Loucy (cell line): ENCODE data around the gene TP53TG5.

Experiments
- H2AFZ ChIP-seq: fragments of 200-600 bp; sonication (generic); 2 replicates; pipeline ENCODE4 v1.6.0; 2016; ENCODE audit warnings: antibody characterized with exemption, mild to moderate bottlenecking, low read length, moderate library complexity
- H3F3A ChIP-seq: fragments of 200-600 bp; 2 replicates; pipeline ENCODE4 v1.6.0; 2016; ENCODE audit warnings: antibody characterized with exemption, low read depth, mild to moderate bottlenecking
- H3K27me3 ChIP-seq: fragments of 200-600 bp; sonication (generic); 2 replicates; pipeline ENCODE4 v1.6.1; 2014; ENCODE audit warnings: low read length, mild to moderate bottlenecking; ENCODE audit not compliant: insufficient read depth, poor library complexity, severe bottlenecking
- H3K36me3 ChIP-seq: fragments of 200-600 bp; sonication (generic); 2 replicates; pipeline ENCODE4 v1.6.1; 2016; ENCODE audit warnings: low read length; ENCODE audit not compliant: insufficient read depth
- H3K4me1 ChIP-seq: fragments of 200-600 bp; sonication (generic); 2 replicates; pipeline ENCODE4 v1.5.1; 2014; ENCODE audit warnings: low read length, mild to moderate bottlenecking; ENCODE audit not compliant: insufficient read depth, poor library complexity, severe bottlenecking
- H3K4me2 ChIP-seq: fragments of 200-600 bp; sonication (generic); 2 replicates; pipeline ENCODE4 v1.6.0; 2014; ENCODE audit warnings: antibody characterized with exemption, low read length, low read depth, mild to moderate bottlenecking; ENCODE audit not compliant: poor library complexity, severe bottlenecking
- H3K4me3 ChIP-seq: fragments of 200-600 bp; sonication (generic); 2 replicates; pipeline ENCODE4 v1.5.1; 2014; ENCODE audit warnings: low read length, mild to moderate bottlenecking, mixed read lengths; ENCODE audit not compliant: poor library complexity, severe bottlenecking
- H3K79me2 ChIP-seq: fragments of 200-600 bp; sonication (generic); 2 replicates; pipeline ENCODE4 v1.6.1; 2014; ENCODE audit warnings: low read length; ENCODE audit not compliant: insufficient read depth
- H3K9ac ChIP-seq: fragments of 200-600 bp; sonication (generic); 2 replicates; pipeline ENCODE4 v1.6.0; 2014; ENCODE audit warnings: mild to moderate bottlenecking, low read depth, low read length, moderate library complexity; ENCODE audit not compliant: poor library complexity, severe bottlenecking
- H3K9me2 ChIP-seq: fragments of 200-600 bp; sonication (generic); replicated peaks from 2 replicates; pipeline ENCODE4 v1.6.1; 2016; ENCODE audit warnings: low read depth, low read length, mixed read lengths
- H3K9me3 ChIP-seq: fragments of 200-600 bp; sonication (generic); 2 replicates; pipeline ENCODE4 v1.6.1; 2014; ENCODE audit warnings: mild to moderate bottlenecking, antibody characterized with exemption, low read length, low read depth; ENCODE audit not compliant: insufficient read depth
- H4K20me1 ChIP-seq: fragments of 200-600 bp; sonication (generic); 2 replicates; pipeline ENCODE4 v1.6.0; 2014; ENCODE audit warnings: antibody characterized with exemption, low read length, mild to moderate bottlenecking; ENCODE audit not compliant: insufficient read depth, poor library complexity, severe bottlenecking
- CTCF ChIP-seq: fragments of 200-600 bp; sonication (generic); conservative IDR thresholded peaks from 2 replicates; pipeline ENCODE4 v1.5.1; 2014; ENCODE audit warnings: mild to moderate bottlenecking, antibody characterized with exemption, low read length
- EZH2phosphoT487 ChIP-seq: fragments of 200-600 bp; IDR thresholded peaks from 2 replicates; pipeline ENCODE4 v1.6.1; 2018; ENCODE audit warnings: antibody characterized with exemption, mild to moderate bottlenecking, moderate library complexity, borderline replicate concordance

The TP53TG5 gene

GRCh38 chr20:45340951-45341350 is 37.2 kb downstream of the TP53TG5 start:
- Histone ChIP-seq H3K9me2 (no peaks in the 10 kb centered on the region), H4K20me1 (no peaks in the 10 kb centered on the region), H3K4me1 (peaks cover 27% of the 10 kb centered on the region), H3K9ac (no peak overlapping the region), H3K4me2 (no peak overlapping the region), H3K27me3 (no peaks in the 10 kb centered on the region), H3K79me2 (no peaks in the 10 kb centered on the region), H3K4me3 (no peak overlapping the region), H3F3A (no peaks in the 10 kb centered on the region), H3K36me3 (no peaks in the 10 kb centered on the region), H3K9me3 (no peaks in the 10 kb centered on the region), H2AFZ (no peak overlapping the region)
- no peak for TF ChIP-seq CTCF
- TF ChIP-seq EZH2phosphoT487: no peak

GRCh38 chr20:45340236-45340847 is 37.8 kb downstream of the TP53TG5 start:
- H3K9me2 ChIP-seq: no peaks in the 10 kb centered on the region
- TF ChIP-seq EZH2phosphoT487: no peak
- TF ChIP-seq CTCF: no peak
- no peaks in the 10 kb centered on the region for H3K36me3 ChIP-seq
- no peaks in the 10 kb centered on the region for H3K9me3 ChIP-seq
- no peaks in the 10 kb centered on the region for H3F3A ChIP-seq
- no peaks in the 10 kb centered on the region for H3K27me3 ChIP-seq
- peaks cover 21% of the 10 kb centered on the region for H3K4me1 ChIP-seq
- H3K4me2 ChIP-seq: no peak overlapping the region
- H3K9ac ChIP-seq: no peak overlapping the region
- H4K20me1 ChIP-seq: no peaks in the 10 kb centered on the region
- no peak overlapping the region for H3K4me3 ChIP-seq
- H2AFZ ChIP-seq: no peak overlapping the region
- H3K79me2 ChIP-seq: no peaks in the 10 kb centered on the region

GRCh38 chr20:45339799-45340198 is 38.3 kb downstream of the TP53TG5 start:
- Histone ChIP-seq H3K4me1 (peaks cover 15% of the 10 kb centered on the region), H3K4me3 (no peak overlapping the region), H3K9ac (no peak overlapping the region), H3F3A (no peaks in the 10 kb centered on the region), H3K27me3 (no peaks in the 10 kb centered on the region), H3K9me3 (no peaks in the 10 kb centered on the region), H3K4me2 (no peak overlapping the region), H4K20me1 (no peaks in the 10 kb centered on the region), H3K36me3 (no peaks in the 10 kb centered on the region), H3K79me2 (no peaks in the 10 kb centered on the region), H3K9me2 (no peaks in the 10 kb centered on the region), H2AFZ (no peak overlapping the region)
- TF ChIP-seq CTCF: no peak
- TF ChIP-seq EZH2phosphoT487: no peak
